Peyer's patch (tissue), 4 donors: ENCODE results near the gene RTN4RL1.

Experiments
- POLR2A ChIP-seq, 2 donors: fragments of 450-650 bp; IDR thresholded peaks; one replicate each; pipeline ENCODE4 v1.5.1; 2017; ENCODE audit warnings: antibody characterized with exemption in 2 of 2, mild to moderate bottlenecking in 2 of 2, moderate library complexity in 2 of 2
- TF ChIP-seq, protein P1 (sequence below), 6 experiments: fragments of 450-650 bp in 4 of 6; fragments of 200-600 bp in 2 of 6; sonication (generic) in 1 of 6; IDR thresholded peaks; one replicate each; pipeline ENCODE4 v1.5.1; 2017 to 2019; ENCODE audit warnings: antibody characterized with exemption in 6 of 6, mild to moderate bottlenecking in 3 of 6, moderate library complexity in 1 of 6

DNA sequence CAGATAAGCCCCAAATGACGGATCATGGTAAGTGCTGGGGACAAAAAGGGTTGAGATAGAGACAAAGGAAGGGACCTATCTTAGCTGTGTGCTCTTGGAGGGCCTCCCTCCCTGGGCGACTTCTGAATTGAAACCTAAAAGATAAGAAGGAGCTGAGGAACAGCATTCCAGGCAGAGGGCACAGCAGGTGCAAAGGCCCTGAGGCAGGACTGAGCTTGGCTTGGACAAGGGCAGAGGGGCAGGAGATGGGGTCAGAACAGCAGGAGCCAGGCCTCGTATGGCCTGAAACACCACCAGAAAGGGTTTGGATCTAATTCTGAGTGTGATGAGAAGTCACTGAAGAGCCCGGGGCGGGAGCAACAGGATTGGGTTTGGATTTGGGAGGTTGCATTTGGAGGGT lies 75.4 kb downstream of the RTN4RL1 start:
- TF ChIP-seq, protein P1, sequence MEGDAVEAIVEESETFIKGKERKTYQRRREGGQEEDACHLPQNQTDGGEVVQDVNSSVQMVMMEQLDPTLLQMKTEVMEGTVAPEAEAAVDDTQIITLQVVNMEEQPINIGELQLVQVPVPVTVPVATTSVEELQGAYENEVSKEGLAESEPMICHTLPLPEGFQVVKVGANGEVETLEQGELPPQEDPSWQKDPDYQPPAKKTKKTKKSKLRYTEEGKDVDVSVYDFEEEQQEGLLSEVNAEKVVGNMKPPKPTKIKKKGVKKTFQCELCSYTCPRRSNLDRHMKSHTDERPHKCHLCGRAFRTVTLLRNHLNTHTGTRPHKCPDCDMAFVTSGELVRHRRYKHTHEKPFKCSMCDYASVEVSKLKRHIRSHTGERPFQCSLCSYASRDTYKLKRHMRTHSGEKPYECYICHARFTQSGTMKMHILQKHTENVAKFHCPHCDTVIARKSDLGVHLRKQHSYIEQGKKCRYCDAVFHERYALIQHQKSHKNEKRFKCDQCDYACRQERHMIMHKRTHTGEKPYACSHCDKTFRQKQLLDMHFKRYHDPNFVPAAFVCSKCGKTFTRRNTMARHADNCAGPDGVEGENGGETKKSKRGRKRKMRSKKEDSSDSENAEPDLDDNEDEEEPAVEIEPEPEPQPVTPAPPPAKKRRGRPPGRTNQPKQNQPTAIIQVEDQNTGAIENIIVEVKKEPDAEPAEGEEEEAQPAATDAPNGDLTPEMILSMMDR (IDR thresholded peaks at IDR 0.05) = no peak
- no peak for TF ChIP-seq POLR2A (IDR thresholded peaks at IDR 0.05)
